ENCODE results near the gene KIAA1210. TPM values are rescaled to one million over a fixed set of nuclear protein-coding genes. Genes with fewer than 3 reads are reported as not detected.
"Not testable (repeated sequence)": the region's sequence is repeated elsewhere in the genome, so short reads cannot be mapped to it uniquely, and the experiment has no call there.

The KIAA1210 gene
- total RNA-seq, 2 experiments from 2014 or later = not detected

DNA sequence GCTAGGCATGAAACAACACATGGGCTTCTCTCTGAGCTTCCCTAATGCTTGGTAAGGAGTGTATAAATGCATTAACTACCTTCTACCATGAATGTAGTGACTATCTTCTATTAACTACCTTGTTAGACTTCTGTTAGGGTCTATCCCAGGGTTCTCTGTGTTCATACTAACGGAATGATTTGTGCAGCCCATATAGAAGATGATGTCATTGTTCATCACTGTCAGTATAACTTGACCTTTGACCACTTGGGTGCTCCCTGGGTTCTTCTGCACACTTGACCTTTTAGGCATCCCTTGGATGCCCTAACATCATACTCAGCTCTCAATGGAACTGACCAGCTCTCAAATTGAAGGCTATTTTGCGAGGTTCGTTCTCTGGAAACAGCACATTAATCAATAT, 85.6 kb downstream of the KIAA1210 start:
- no peaks in the 10 kb centered on the region for H3K9me3 Mint-ChIP-seq (ENCODE audit: low read depth)
- peaks cover under 1% of the 10 kb centered on the region for H3K27me3 Mint-ChIP-seq
- no peaks in the 10 kb centered on the region for H3K4me1 Mint-ChIP-seq
- H3K4me3 Mint-ChIP-seq = no peak overlapping the region
- ATAC-seq = no peak
- CTCF ChIA-PET = no interaction called here
- no peak for DNase-seq
- H3K27ac Mint-ChIP-seq = no peak overlapping the region
- H3K36me3 Mint-ChIP-seq = no peaks in the 10 kb centered on the region

DNA sequence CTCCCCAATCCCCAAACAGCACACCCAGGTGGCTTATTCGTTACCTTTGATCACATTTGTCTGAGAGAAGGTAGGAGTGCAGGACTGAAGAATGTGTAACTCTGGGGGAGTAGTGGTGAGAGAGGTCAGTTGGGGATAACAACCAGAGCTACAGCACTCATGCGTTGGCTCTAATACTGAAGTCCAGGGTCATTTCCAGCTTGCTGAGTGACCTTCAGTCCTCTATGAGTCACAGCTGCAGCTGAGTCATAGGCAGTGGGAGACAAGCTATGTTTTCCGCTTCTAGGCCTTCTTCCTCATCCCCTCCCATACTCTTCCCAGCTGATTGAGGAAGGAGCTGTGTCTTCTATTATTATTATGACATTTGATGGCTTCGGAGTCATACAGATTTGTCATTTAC, 86.4 kb downstream of the KIAA1210 start:
- Mint-ChIP-seq H3K36me3 (no peaks in the 10 kb centered on the region), H3K4me1 (no peaks in the 10 kb centered on the region), H3K9me3 (ENCODE audit: low read depth) (no peaks in the 10 kb centered on the region), H3K27ac (no peak overlapping the region), H3K27me3 (no peaks in the 10 kb centered on the region), H3K4me3 (no peak overlapping the region)
- ATAC-seq (no peak), DNase-seq (no peak)
- CTCF ChIA-PET = no interaction called here

DNA sequence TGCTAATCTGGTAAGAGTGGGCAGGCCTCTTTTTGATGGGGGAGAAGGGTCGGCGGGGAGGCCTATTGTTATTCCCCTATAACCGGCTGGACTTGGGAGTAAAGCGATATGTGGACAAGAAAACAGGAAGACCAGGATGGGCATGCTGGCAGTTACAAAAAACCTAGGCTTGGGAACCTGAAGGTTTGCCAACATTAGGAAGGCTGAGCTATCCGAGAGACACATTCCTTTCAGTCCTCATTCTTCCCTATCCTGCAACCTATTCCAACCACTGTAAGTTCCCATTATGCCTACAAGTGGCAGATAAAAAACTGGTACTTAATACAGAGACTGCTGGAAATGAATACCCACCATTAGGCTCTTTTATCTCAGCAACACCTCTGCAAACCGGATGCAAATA, 87.2 kb downstream of the KIAA1210 start:
- H3K27ac Mint-ChIP-seq = no peak overlapping the region
- CTCF ChIA-PET = no interaction called here
- no peaks in the 10 kb centered on the region for H3K4me1 Mint-ChIP-seq
- ATAC-seq (no peak), DNase-seq (no peak)
- no peaks in the 10 kb centered on the region for H3K9me3 Mint-ChIP-seq (ENCODE audit: low read depth)
- no peak overlapping the region for H3K4me3 Mint-ChIP-seq
- no peaks in the 10 kb centered on the region for H3K27me3 Mint-ChIP-seq
- H3K36me3 Mint-ChIP-seq = no peaks in the 10 kb centered on the region

DNA sequence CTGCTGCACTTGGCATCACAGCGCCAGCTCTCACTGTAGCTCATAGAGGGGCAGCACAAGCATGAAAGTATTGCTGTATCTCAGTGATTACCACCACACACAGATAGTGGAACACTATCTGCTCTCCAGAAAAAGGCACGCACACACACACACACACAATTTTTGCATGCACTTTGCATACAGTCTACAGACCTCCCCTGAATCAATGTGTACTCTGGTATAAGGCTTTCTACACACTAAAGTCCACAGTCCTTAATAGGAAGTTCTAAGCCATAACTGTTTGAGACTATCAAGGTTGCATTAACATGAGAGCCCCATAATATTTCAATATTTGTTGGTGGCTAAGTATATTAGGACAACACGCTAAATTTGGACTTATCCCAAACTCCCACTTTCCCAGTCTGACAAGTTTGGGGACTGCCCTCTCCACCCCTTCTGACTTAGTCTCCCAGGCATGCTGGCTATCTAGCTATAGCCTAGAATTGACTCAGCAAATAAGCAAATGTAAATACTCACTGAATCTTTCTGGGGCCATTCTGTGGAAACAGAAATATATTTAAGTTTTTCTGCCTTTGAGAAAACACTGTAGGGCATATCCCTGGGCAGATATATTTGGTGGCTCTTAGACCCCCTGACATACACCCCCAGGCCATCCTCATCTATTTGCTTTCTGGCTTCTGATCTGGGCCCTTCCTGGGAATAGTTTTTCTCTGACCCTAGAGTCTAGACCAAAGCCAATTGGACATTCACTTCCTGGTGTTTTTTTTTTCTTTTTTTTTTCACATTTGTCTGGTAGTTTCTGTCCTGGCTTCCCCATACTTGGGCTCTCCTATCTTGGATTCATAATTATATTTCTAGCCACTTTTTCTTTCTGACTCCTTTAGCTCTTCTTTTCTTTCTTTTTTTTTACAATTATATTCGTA, 91.2 kb downstream of the KIAA1210 start:
- Mint-ChIP-seq H3K27me3 (no peaks in the 10 kb centered on the region), H3K4me1 (no peaks in the 10 kb centered on the region), H3K9me3 (ENCODE audit: low read depth) (no peaks in the 10 kb centered on the region), H3K27ac (no peak overlapping the region), H3K4me3 (no peak overlapping the region), H3K36me3 (no peaks in the 10 kb centered on the region)
- DNase-seq (no peak), ATAC-seq (no peak)
- CTCF ChIA-PET = no interaction called here

DNA sequence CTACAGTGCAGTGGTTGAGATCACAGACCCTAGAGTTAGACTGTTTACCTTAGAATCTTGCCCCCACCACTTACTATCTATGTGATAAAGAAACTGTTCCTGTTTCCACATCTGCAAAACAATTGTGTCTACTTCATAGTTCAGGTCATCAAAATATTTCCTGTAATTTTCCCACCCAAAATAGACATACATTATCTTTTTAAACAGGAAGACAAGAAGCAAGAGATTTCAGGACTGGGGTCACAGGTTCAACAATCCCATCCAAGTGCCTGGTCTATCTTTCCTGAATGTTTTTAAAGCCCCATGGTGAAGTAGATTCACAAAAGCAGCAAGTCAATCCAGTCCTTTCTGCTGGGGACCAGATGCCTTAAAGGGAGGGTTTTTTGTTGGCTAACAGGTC, 96.6 kb downstream of the KIAA1210 start:
- no peaks in the 10 kb centered on the region for H3K27me3 Mint-ChIP-seq
- DNase-seq = no peak
- ATAC-seq = no peak
- no peaks in the 10 kb centered on the region for H3K36me3 Mint-ChIP-seq
- H3K4me1 Mint-ChIP-seq = no peaks in the 10 kb centered on the region
- H3K27ac Mint-ChIP-seq = no peak overlapping the region
- H3K4me3 Mint-ChIP-seq = no peak overlapping the region
- CTCF ChIA-PET = no interaction called here
- no peaks in the 10 kb centered on the region for H3K9me3 Mint-ChIP-seq (ENCODE audit: low read depth)

DNA sequence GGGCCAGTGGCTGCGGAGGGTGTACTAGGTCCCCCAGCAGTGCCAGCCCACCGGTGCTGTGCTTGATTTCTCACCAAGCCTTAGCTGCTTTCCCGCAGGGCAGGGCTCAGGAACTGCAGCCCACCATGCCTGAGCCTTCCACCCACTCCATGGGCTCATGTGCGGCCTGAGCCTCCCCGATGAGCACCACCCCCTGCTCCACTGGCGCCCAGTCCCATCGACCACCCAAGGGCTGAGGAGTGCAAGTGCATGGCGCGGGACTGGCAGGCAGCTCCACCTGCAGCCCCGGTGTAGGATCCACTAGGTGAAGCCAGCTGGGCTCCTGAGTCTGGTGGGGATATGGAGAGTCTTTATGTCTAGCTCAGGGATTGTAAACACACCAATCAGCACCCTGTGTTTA, 98.0 kb downstream of the KIAA1210 start:
- H3K9me3 Mint-ChIP-seq (ENCODE audit: low read depth); ATAC-seq; DNase-seq; H3K36me3 Mint-ChIP-seq; H3K27me3 Mint-ChIP-seq; H3K4me1 Mint-ChIP-seq; H3K27ac Mint-ChIP-seq; CTCF ChIA-PET; H3K4me3 Mint-ChIP-seq: not testable (repeated sequence)

DNA sequence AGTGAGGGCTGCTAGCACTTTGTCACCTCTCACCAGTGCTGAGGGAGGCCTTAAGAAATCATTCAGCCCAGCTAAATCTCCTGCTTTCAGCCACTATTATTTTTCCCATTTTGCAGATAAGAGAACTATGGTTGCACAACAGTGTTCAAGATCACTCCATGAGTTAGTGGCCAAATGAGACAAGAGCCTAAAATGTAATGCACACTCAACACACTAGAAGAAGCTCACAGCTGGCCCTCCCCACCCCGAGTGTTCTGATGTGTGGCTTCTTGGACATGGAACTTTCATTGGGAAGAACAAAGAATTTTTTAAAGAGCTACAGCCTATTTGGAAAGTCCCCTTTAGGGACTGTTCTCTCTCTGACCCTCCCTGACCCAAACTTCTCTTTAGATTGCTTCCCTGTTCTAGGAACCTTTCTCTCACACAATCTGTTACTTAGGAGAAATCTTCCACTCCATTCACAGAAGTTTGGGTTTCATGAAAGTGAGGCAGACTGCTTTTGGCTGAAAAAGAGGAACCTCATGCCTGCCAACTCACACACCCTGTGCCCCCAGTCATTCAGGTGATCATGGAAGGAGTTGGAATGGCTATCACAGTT, 98.8 kb downstream of the KIAA1210 start:
- DNase-seq (no peak), ATAC-seq (no peak)
- Mint-ChIP-seq H3K36me3 (no peaks in the 10 kb centered on the region), H3K4me1 (no peaks in the 10 kb centered on the region), H3K27ac (no peak overlapping the region), H3K9me3 (ENCODE audit: low read depth) (no peaks in the 10 kb centered on the region), H3K27me3 (no peaks in the 10 kb centered on the region), H3K4me3 (no peak overlapping the region)
- CTCF ChIA-PET = no interaction called here

Other genes with a start within 250 kb of the KIAA1210 start
- under 1 TPM; 0.35 to 0.40 TPM for gene LONRF3, start 153.2 kb downstream of the KIAA1210 start, total RNA-seq
- not detected for gene CT47C1, start 54.8 kb downstream of the KIAA1210 start, total RNA-seq
- gene PGRMC1, start 108.5 kb upstream of the KIAA1210 start, total RNA-seq = 10 to 100 TPM; 26.3 to 32.5 TPM